Mammary epithelial cell (primary cell): ENCODE measurements around the gene PAM16.

Experiments used
- EZH2 ChIP-seq: IDR thresholded peaks from 2 replicates; pipeline ENCODE4 v1.6.1; 2012; ENCODE audit warnings: low read length, inconsistent platforms, borderline replicate concordance
- TF ChIP-seq, protein P1 (sequence below), 2 donors: IDR thresholded peaks in 1 of 2; conservative IDR thresholded peaks in 1 of 2; 2 replicates each; pipeline ENCODE4 v1.5.1; 2011 to 2012; ENCODE audit warnings: inconsistent platforms in 2 of 2, low read length in 2 of 2, mild to moderate bottlenecking in 2 of 2, control low read depth in 1 of 2, low read depth in 1 of 2; ENCODE audit not compliant: insufficient read depth in 1 of 2; ENCODE audit errors: extremely low read depth in 1 of 2

DNA sequence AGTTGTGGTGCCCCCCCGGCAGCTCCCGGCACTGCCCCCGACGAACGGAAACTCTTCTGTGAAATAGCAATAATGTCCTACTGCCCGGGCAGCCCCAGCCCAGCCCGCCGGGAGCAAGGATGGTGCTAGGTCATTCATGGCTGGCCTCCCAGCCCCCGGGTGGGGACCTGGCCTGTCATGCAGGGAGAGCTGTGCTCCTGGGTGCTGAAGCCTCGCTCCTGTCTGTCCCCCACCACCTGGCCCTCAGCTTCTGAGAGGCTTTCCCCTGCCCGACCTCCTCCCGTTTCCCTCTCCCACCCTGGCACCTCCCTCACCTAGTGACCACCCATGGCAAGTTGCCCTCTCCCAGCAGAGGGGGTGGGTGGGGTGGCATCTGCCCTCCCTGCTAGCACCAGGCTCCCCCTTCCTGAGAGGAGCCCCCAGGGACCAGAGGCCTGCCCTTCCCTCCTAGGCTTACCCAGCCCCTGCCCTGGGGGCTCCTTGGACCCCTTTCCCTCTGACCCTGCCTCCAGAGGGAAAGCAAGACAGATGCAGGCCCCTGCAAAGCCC is 13.5 kb downstream of the PAM16 start:
- TF ChIP-seq, protein P1, sequence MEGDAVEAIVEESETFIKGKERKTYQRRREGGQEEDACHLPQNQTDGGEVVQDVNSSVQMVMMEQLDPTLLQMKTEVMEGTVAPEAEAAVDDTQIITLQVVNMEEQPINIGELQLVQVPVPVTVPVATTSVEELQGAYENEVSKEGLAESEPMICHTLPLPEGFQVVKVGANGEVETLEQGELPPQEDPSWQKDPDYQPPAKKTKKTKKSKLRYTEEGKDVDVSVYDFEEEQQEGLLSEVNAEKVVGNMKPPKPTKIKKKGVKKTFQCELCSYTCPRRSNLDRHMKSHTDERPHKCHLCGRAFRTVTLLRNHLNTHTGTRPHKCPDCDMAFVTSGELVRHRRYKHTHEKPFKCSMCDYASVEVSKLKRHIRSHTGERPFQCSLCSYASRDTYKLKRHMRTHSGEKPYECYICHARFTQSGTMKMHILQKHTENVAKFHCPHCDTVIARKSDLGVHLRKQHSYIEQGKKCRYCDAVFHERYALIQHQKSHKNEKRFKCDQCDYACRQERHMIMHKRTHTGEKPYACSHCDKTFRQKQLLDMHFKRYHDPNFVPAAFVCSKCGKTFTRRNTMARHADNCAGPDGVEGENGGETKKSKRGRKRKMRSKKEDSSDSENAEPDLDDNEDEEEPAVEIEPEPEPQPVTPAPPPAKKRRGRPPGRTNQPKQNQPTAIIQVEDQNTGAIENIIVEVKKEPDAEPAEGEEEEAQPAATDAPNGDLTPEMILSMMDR (conservative IDR thresholded peaks at IDR 0.05 in 1 of 2, IDR thresholded peaks at IDR 0.05 in 1 of 2; ENCODE audit: extremely low read depth in 1 of 2, insufficient read depth in 1 of 2, low read depth in 1 of 2, low read length in 2 of 2), result no peak
- no peak for TF ChIP-seq EZH2
